Uterus (tissue), 2 donors: ENCODE measurements around the gene NKAIN2.

Source experiments
- POLR2A ChIP-seq, 2 donors: fragments of 450-650 bp; IDR thresholded peaks; one replicate each; pipeline ENCODE4 v1.6.1; 2016; ENCODE audit warnings: antibody characterized with exemption in 2 of 2, mild to moderate bottlenecking in 1 of 2, moderate library complexity in 1 of 2
- TF ChIP-seq, protein P1 (sequence below), 4 experiments: fragments of 200-600 bp in 2 of 4; fragments of 450-650 bp in 2 of 4; sonication (generic) in 2 of 4; IDR thresholded peaks; one replicate each; pipeline ENCODE4 v1.5.1; 2016 to 2019; ENCODE audit warnings: antibody characterized with exemption in 4 of 4, mild to moderate bottlenecking in 2 of 4, moderate library complexity in 1 of 4

DNA sequence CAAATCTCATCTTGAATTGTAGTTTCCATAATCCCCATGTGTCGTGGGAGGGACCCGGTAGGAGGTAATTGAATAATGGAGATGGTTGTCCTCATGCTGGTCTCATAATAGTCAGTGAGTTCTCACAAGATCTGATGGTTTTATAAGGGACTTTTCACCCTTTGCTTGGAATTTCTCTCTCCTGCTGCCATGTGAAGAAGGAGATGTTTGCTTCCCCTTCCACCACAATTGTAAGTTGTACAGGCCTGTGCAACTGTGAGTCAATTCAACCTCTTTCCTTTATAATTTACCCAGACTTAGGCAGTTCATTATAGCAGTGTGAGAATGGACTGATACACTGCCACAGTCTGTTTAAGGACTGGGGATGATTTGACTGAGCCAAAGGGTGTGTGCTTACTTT is 44.7 kb downstream of the NKAIN2 start:
- TF ChIP-seq, protein P1, sequence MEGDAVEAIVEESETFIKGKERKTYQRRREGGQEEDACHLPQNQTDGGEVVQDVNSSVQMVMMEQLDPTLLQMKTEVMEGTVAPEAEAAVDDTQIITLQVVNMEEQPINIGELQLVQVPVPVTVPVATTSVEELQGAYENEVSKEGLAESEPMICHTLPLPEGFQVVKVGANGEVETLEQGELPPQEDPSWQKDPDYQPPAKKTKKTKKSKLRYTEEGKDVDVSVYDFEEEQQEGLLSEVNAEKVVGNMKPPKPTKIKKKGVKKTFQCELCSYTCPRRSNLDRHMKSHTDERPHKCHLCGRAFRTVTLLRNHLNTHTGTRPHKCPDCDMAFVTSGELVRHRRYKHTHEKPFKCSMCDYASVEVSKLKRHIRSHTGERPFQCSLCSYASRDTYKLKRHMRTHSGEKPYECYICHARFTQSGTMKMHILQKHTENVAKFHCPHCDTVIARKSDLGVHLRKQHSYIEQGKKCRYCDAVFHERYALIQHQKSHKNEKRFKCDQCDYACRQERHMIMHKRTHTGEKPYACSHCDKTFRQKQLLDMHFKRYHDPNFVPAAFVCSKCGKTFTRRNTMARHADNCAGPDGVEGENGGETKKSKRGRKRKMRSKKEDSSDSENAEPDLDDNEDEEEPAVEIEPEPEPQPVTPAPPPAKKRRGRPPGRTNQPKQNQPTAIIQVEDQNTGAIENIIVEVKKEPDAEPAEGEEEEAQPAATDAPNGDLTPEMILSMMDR (IDR thresholded peaks at IDR 0.05), result no peak
- TF ChIP-seq POLR2A (IDR thresholded peaks at IDR 0.05), result no peak
